PFSK-1 (cell line): Measurements from ENCODE around the gene WDR91.

ENCODE experiments used
- POLR2AphosphoS5 ChIP-seq: IDR thresholded peaks from 2 replicates; pipeline ENCODE4 v1.6.1; 2012; ENCODE audit warnings: low read depth, mild to moderate bottlenecking, control low read depth, low read length, moderate library complexity
- TF ChIP-seq, protein P1 (sequence below), 2 experiments: IDR thresholded peaks; 2 replicates each; pipeline versions ENCODE4 v1.6.1 to v1.8.0; 2011 to 2012; ENCODE audit warnings: low read depth in 2 of 2, low read length in 2 of 2, control low read depth in 1 of 2, inconsistent platforms in 1 of 2, mild to moderate bottlenecking in 1 of 2, moderate library complexity in 1 of 2; ENCODE audit not compliant: insufficient read depth in 1 of 2

DNA sequence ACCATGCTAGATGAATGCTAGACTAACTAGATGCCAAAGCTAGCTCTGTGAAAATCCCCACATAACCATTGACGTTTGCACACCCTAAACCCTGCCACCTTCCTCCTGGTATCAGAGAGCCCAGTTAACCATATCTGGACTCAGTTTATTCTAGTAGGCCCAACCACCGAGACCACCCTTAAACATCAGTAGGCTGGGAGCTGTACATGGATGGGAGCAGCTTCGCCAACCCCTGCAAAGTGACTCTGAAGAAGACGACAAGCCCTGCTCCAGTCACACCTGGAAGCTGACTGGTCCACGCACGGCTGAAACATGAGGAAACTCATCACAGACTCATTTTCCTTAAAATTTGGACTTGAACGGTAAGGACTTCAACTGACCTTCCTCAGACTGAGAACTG lies 36.4 kb downstream of the WDR91 start:
- TF ChIP-seq, protein P1, sequence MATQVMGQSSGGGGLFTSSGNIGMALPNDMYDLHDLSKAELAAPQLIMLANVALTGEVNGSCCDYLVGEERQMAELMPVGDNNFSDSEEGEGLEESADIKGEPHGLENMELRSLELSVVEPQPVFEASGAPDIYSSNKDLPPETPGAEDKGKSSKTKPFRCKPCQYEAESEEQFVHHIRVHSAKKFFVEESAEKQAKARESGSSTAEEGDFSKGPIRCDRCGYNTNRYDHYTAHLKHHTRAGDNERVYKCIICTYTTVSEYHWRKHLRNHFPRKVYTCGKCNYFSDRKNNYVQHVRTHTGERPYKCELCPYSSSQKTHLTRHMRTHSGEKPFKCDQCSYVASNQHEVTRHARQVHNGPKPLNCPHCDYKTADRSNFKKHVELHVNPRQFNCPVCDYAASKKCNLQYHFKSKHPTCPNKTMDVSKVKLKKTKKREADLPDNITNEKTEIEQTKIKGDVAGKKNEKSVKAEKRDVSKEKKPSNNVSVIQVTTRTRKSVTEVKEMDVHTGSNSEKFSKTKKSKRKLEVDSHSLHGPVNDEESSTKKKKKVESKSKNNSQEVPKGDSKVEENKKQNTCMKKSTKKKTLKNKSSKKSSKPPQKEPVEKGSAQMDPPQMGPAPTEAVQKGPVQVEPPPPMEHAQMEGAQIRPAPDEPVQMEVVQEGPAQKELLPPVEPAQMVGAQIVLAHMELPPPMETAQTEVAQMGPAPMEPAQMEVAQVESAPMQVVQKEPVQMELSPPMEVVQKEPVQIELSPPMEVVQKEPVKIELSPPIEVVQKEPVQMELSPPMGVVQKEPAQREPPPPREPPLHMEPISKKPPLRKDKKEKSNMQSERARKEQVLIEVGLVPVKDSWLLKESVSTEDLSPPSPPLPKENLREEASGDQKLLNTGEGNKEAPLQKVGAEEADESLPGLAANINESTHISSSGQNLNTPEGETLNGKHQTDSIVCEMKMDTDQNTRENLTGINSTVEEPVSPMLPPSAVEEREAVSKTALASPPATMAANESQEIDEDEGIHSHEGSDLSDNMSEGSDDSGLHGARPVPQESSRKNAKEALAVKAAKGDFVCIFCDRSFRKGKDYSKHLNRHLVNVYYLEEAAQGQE (IDR thresholded peaks at IDR 0.05; ENCODE audit: insufficient read depth in 1 of 2, low read depth in 2 of 2, low read length in 2 of 2), result no peak
- no peak for TF ChIP-seq POLR2AphosphoS5
